ENCODE measurements around the gene GSTA1.

The GSTA1 gene

GRCh38 chr6:52746213-52746612, 57.4 kb downstream of the GSTA1 start:
- no peak for DNase-seq (ENCODE audit: low read depth)
- H3K4me3 ChIP-seq (ENCODE audit: low read length): no peak overlapping the region
- no peak for TF ChIP-seq CTCF (conservative IDR thresholded peaks at IDR 0.05; ENCODE audit: low read depth, low read length)

DNA sequence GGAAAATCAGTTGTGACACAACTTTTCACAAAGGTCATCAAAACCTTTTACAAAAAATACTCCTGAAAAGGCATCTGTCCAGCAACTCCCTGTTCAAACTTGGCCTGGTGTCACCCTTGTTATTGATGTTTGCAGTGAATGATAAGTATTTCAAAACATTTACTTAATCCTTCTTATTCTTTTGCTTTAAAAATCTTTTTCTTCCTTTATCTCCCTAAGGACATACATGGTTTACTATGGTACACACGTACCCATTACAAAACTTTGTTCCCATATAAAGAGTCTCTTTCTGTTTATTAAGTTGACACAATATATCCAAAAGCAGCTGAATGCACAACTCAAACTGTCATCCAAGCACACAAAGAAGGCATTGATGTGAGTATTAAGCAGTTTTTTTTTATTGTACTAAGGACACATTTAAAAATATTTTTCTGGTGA, 57.8 kb downstream of the GSTA1 start:
- H3K4me3 ChIP-seq (ENCODE audit: low read length): no peak overlapping the region
- TF ChIP-seq CTCF (conservative IDR thresholded peaks at IDR 0.05; ENCODE audit: low read depth, low read length): no peak
- no peak for DNase-seq (ENCODE audit: low read depth)

GRCh38 chr6:52741872-52742271, 61.7 kb downstream of the GSTA1 start:
- TF ChIP-seq CTCF (conservative IDR thresholded peaks at IDR 0.05; ENCODE audit: low read depth, low read length): no peak
- H3K4me3 ChIP-seq (ENCODE audit: low read length): no peak overlapping the region
- no peak for DNase-seq (ENCODE audit: low read depth)

All from retinal pigment epithelial cell (primary cell).